T47D (cell line): ENCODE measurements around the gene ASCC3.
A peak's percentile ranks its signal among the peaks of the same experiment; 100 is the strongest.
"Not testable (repeated sequence)": the region's sequence is repeated elsewhere in the genome, so short reads cannot be mapped to it uniquely, and the experiment has no call there.

Experiments
- DNase-seq, 2 experiments: peaks; one replicate each; pipeline versions ENCODE4 v3.0.0 to v3.0.0-alpha.2; 2011 to 2012; ENCODE audit warnings: low read depth in 1 of 2, low spot score in 1 of 2
- JUND ChIP-seq: IDR thresholded peaks from 2 replicates; pipeline ENCODE4 v1.6.1; 2012; ENCODE audit warnings: low read depth
- in situ Hi-C: cut with HindIII; loops from 2 replicates; pipeline ENCODE4 v1.10.0; 2016; ENCODE audit warnings: low sequenced_read_pairs, low pct_unique_long_range_greater_than_20kb

Gene ASCC3

DNA sequence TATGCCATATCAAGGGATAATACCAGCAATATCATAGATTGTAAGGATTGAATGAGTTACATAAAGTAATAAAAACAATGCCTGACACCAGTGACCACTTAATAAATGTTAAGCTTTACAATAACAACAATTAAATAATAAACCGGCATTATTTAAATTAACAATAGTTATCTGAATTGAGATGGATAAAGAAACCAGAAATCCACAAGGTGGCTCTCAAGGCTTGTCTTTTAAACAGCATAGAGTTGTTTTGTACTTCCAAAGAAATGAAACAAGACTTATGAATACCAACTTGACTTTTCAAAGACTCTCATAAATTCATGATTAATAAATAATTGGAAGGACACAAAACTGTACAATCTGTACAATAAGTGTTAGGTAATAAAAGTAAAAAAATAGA is 203.1 kb downstream of the ASCC3 start:
- TF ChIP-seq JUND: no peak
- DNase-seq: peak in 1 of 2 experiments; percentile 9
- in situ Hi-C loops: no loop called here

DNA sequence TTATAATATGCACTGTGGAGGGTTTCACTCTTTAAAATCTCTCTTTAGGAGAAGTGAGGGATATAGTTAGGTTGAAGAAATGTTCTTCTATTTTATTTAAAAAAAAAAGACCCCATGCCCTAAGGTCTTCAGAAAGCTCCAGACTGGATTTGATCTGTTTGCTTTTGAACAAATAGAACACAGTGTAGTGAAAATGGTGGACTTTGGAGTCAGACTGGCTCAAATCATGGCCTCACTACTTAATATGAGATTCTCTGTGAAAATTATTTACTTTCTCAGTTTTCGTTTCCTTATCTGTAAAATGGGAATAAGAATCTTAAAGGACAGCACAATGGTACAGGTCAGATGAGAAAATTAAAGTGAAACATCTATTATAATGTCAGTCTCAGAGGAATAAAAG is 203.9 kb downstream of the ASCC3 start:
- TF ChIP-seq JUND: no peak
- DNase-seq: no peak
- in situ Hi-C loops: no loop called here

DNA sequence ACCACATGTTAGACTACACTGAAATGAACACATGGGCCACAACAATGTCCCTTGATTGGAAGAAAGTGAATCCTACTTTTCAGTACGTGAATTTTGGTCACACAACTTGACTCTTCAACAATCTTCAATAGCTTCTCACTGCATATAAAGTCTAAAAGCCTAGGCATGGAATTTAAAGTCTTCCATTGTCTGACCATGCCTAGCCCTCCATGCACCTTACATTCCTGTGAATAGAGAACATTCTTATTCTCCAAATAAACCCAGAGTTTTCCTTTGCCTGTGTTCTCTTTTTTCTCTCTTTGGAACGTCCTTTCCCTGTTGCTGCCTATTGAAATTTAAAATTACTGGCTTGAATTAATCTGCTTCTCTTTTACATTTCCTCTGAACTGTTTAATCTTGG is 207.5 kb downstream of the ASCC3 start:
- DNase-seq: no peak
- in situ Hi-C loops: no loop called here

DNA sequence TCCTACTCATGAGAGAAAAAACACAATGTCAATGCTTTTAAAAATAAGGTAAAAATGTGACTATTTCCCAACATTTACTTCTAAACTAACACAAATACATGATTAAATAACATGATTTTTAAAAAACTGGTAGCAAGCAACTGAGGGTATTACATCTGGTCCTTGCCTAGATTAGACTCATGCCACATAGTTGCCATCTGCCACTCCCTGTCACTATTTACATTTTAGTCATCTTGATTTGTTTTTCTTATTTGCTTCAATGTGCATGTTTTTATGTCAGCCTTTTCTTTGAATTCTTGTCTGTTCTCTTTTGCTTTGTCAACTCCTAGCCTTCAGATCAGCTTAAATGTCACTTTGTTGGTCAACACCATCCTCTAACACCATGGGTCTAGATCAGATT is 209.4 kb downstream of the ASCC3 start:
- no peak for DNase-seq
- in situ Hi-C loops: no loop called here
- TF ChIP-seq JUND: no peak

More for the DNA sequence above, 207.5 kb downstream of the ASCC3 start:
- TF ChIP-seq JUND: no peak

DNA sequence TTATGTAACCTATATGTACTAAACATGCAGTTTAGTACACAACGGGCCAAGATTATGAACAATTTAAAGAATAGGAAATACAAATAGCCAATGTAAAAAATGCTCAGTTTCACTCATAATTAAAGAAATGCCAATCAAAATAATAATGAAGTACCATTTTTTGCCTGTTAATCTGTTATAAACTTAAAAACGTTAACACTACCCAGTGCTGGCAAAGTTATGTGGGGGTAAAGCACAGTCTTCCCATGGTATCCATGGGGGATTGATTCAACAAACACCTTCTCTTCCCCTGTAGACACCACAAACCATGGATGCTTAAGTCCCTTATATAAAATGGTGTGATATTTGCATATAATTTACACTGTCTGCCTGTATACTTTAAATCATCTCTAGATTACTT is 211.1 kb downstream of the ASCC3 start:
- TF ChIP-seq JUND: no peak
- DNase-seq: no peak
- in situ Hi-C loops: no loop called here

DNA sequence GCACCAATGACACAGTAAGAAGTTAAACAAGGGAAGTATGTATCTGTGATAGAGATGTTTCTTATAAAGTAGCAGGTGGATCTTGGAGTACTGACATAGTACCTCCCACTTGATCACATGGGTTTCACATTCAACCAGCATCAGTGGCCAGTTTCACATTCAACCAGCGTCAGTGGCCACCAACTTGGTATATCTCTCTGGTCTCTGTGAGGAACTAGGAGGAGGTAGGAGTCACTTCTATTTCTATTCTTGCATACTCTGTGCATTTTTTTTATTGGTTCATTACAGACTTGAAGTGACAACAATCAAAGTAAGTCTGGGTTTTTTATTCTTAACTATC is 216.1 kb downstream of the ASCC3 start:
- TF ChIP-seq JUND: no peak
- in situ Hi-C loops: no loop called here
- no peak for DNase-seq

DNA sequence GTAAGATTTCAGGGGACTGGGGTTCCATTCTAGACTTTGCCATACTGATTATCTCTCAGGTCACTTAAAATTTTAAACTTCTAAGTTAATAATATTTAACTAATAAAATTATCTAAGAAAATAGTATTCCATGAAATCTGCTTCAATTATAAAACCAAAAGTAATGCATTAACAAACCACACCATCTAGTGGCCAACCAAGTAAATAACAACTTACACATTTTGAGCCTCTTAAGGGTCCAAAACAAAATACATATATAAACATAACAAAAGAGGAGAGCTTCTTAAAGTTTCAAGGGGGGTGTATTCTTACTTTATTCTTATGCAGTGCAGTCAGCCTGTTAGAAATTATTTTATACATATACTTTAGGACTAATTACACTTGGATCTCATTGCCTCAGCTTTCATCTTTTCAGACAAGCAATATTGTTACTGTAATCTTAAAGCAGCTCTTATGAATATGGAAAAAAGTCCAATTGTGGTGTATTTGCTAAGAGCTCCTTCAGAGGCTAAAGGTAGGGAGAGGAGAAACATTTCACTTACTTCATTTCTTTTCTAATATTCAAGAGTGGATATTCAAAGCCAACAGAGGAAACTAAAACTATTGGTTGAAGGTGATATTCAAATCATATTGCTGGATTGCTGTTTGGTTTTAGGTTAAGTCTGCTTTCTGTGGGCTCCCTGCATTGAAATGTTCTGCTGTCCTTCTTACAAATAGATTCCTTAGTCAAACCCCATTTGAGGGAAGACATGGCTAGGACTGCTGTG is 216.7 kb downstream of the ASCC3 start:
- TF ChIP-seq JUND: no peak
- DNase-seq: peak in 1 of 2 experiments; percentile 18
- in situ Hi-C loops: no loop called here

DNA sequence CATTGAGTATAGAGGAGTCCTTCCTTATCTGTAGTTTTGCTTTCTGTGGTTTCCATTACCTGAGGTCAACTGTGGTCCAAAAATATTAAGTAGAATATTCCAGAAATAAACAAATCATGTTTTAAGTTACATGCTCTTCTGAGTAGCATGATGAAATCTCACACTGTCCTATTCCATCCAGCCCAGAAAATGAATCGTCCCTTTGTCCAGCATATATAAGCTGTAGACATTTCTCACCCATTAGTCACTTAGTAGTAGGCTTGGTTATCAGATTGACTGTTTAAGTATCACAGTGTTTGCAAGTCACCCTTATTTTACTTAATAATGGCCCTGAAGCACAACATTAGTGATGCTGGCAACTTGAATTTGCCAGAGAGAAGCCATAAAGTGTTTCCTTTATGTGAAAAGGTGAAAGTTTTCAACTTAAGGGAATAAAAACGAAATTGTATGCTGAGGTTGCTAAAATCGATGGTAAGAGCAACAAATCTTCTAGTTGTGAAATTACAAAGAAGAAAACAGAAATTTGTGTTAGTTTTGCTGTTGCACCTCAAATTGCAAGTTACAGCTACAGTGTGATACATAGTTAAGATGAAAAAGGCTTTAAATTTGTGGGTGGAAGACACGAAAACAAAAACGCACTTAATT is 217.8 kb downstream of the ASCC3 start:
- in situ Hi-C loops: no loop called here
- TF ChIP-seq JUND: no peak
- DNase-seq: no peak

DNA sequence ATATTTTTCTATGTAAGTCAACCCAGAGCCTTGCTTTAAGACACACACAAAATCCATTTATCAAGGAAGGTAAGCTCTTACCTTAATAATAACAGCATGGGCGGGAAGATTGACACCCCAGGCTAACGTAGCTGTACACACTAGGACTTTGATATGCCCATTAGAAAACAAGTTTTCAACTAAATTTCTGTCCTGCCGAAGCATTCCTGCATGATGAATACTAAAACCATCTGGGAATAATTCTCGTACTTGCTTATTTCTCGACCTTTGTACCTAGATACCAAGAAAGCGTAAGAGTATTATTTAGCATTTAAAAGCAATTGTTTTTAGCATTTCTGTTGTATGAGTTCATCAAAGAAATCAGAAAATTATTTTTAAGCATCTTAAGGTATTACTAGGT is 218.9 kb downstream of the ASCC3 start:
- DNase-seq: no peak
- in situ Hi-C loops: no loop called here
- no peak for TF ChIP-seq JUND

DNA sequence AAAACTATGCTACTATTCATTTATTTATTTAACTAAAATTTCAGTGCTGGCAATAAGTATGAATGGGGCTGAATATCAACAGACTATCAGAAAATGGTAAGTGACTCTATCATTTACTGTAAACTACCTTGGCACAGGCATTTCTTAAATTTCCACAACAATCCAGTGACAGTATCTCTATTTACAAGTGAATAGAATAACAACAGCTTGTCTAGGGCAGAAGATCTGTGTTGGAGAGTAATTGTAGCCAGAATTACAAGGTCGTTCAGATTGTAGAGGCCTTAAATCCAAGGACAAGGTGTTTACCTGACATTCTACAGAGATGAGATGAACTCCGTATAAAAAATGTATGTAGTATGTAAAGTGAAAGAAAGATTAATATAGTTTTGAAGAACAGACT is 222.6 kb downstream of the ASCC3 start:
- no peak for TF ChIP-seq JUND
- in situ Hi-C loops: no loop called here
- DNase-seq: no peak

DNA sequence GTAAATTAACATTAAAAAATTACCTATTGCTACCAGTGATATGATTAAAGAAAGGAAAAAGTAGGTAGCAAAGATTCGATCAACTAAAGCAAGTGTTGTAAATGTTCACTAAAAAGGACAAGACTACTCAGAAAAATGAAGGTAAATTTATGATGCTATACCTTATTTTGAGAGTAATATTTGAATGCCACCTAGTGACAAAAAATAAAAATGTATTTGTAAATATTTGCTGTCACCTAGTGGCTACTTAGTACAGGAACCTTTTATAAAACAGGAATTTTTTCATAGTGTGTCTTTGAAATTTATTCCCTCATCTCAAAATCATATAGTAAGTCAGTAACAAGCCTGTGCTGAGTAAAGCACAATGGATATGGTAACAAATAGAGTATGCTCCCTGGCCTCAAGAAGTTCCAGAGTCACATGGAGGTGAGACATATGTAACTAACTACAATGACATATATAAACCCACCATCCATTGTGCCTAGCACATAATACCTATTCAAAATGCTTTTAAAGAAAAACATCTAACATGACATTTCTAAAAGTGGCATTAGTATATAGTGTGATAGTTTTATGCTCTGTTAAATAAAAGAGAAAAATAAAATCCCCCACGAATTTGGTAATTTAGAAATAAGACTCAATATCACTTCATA is 223.3 kb downstream of the ASCC3 start:
- in situ Hi-C loops: no loop called here
- DNase-seq: peak in 1 of 2 experiments; percentile 42
- TF ChIP-seq JUND: no peak

DNA sequence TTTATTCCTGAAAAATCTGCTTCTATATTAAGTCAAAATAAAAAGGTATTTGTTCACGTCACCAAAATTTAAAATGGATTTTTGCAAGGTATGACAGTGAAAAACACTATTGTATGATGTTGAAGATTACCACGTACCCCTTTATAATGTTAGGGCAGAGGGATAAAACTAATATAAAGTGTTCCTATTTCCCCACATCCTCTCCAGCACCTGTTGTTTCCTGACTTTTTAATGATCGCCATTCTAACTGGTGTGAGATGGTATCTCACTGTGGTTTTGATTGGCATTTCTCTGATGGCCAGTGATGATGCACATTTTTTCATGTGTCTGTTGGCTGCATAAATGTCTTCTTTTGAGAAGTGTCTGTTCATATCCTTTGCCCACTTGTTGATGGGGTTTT is 240.0 kb downstream of the ASCC3 start:
- DNase-seq, in situ Hi-C loops: not testable (repeated sequence)

DNA sequence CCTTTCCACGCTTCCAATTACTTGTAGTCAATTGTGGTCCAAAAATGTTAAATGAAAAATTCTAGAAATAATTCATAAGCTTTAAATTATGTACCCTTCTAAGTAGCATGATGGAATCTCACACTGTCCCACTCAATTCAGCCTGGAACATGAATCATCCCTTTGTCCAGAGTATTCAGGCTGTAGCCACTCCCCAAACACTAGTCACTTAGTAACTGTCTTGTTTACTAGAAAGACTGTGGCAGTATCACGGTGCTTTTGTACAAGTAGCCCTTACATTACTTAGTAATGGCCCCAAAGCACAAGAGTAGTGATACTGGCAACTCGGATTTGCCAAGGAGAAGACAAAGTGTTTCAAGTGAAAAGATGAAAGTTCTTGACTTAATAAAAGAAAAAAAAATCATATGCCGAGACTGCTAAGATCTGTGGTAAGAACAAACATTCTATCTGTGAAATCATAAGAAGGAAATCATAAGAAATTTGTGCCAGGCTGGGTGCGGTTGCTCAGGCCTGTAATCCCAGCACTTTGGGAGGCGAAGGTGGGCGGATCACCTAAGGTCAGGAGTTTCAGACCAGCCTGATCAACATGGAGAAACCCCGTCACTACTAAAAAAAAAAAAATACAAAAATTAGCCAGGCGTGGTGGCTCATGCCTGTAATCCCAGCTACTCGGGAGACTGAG is 247.9 kb downstream of the ASCC3 start:
- peak in 1 of 2 experiments; percentile 3 for DNase-seq
- in situ Hi-C loops: no loop called here
- TF ChIP-seq JUND: no peak
